Amygdala (tissue), 56 donors: ENCODE results near the gene NRXN3.

Experiments
- DNase-seq, 56 donors: peaks; one replicate each; lab custom pipeline; 2025; lab: John Stamatoyannopoulos, UW

The NRXN3 gene

GRCh38 chr14:78849952-78850351 is 679.8 kb downstream of the NRXN3 start:
- no peak for DNase-seq

DNA sequence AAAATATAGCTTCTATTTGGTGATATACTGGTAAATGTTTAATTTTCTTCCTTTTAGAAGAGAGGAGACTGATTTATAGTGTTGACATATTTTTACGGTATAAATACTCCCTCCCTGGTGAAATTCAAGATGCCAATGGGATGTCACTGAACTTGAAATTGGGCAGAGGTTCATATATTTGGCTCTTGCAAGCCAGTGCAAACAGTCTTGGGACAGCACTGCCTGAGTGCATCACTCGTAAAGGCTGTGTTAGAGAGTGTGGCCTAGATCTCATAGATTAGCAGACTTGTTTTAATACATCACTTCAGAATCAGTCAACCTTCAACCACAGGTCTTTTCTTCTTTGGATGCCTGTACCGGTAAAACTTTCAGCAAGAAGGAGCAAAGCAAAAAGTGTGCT is 681.0 kb downstream of the NRXN3 start:
- DNase-seq: no peak

DNA sequence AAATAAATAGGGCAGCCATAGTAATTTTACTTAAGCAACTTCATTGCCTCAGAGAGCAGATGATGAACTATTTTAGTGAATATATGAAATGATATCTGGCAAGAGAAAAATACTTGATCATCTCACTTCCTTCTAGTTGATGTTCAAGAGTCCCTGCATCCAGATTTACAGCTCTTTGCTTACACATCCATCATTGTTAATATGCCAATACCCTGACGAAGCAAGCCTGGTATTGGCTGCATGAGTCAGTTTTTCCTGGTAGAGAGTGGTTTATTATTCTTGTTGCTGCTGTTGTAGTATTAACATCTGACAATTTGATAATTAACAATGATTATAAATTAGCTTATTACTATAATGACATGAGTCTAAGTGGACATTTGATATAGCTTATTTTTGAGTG is 681.9 kb downstream of the NRXN3 start:
- DNase-seq: no peak

DNA sequence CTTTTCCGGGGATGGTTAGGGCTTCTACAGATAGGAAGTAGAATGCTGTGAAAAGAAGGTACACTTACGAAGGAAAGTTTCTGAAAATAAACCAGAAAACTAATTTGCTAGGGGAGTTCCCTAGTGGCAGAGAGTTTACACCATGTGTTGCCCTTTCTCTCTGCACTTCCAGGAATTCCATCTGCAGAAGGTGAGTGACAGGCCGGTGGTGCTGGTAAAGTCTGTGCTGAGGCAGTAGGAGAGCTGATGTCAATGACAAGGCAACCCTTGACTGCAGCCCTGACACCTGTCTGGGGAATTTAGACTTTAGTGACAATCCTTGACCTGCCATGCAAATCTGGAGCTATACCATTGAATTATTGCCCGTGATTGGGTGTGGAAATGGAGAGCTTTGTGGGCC is 687.8 kb downstream of the NRXN3 start:
- no peak for DNase-seq

- DNase-seq: peak in 1 of 56 donors; percentile 1
These were observed 693.0 kb downstream of the NRXN3 start for GRCh38 chr14:78863143-78863542.

DNA sequence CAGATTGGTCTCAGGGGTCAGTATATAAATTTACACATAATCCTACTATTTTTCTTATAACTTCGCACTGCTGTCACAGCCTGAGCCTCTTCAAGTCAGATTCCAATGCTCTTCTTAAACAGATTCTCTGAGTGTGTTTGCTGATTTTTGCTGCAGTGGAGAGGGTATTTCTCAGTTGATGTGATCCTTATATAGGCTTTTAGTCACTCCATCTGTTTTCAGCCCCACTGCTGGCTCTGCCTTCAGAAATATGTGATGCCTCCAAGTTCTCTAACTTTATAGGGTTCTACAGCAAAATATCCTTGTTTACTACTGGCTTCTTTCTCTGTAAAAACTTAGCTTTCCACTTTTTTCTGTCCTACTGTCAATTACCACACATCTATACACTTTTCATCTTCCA is 702.7 kb downstream of the NRXN3 start:
- DNase-seq: peak in 1 of 56 donors; percentile 8

GRCh38 chr14:78873581-78873980 is 703.4 kb downstream of the NRXN3 start:
- no peak for DNase-seq

DNA sequence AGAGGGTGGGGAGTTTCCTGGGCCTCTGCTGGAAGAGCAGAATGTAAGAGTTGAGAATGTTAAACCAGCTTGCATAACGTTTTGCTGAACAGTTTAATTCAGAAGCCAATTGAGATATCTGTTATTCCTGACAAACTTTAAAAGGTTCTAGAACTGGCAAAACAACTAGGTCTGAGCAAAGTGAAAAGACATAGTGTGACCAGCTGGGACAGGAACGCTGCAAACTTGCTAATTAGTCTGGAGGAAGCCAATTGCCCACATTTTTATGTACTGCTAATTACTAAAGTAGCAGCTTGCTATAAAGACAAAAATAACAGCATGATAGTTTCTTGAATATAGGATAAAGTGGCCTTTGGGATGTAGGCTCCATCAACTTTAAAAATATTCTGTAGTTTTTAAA is 704.9 kb downstream of the NRXN3 start:
- peak in 2 of 56 donors; percentile 5 to 11 for DNase-seq

DNA sequence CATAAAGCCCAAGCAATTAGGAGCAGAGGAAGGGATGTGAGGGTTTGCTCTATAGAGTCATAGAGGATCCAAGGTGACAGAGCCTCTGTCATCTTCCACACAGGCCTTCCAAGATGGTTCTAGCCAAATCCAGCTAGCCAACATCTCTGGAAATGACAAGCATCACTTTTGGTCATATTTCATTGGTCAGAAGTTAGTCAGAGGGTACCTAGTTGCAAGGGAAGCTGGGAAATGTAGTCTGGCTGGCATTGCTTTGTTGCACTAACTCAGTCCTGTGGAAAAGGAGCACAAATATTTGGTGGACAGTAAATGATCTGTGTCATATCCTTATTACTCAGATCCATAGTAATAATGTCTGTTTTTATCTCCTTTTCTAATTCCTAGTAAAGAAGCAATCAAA is 715.7 kb downstream of the NRXN3 start:
- DNase-seq: no peak

DNA sequence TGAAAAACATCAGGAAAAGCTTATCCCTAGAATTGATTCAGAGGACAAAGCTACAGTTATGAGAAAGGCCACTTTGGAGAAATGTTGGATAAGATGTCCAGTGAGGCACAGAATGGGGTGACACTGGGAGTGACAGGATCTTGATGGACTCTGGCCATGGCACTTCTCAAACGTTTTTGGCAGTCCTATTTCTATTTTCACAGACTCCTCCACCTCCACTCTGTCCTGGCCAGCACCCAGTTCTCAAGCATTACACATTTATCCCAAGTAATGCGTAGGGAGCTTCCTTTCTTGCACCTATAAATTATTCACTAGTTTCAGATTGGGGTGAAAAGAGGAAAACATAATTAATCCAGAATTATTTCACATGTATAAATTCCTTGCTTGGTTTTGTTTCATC is 727.3 kb downstream of the NRXN3 start:
- no peak for DNase-seq

- DNase-seq: peak in 43 of 56 donors; percentile 1 to 82 (median 31)
These were observed 731.9 kb downstream of the NRXN3 start for GRCh38 chr14:78902010-78902623.

DNA sequence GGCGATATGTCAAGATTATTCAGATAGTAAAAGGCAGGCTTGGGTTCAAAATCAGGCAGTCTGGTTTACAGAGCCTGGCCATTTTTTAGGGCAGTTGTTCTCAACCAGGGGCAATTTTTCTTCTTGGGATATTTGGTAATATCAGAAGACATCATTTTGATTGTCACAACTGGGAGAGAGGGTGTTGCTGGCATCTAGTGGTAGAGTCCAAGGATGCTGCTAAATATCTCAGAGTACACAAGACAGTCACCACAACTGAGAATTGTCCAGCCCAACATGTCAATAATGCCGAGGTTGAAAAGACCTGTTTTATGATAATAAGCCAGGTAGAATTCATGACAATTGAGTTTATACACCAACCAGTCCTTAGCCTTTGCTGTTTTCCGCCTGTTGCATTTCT is 733.9 kb downstream of the NRXN3 start:
- DNase-seq: peak in 1 of 56 donors; percentile 5

DNA sequence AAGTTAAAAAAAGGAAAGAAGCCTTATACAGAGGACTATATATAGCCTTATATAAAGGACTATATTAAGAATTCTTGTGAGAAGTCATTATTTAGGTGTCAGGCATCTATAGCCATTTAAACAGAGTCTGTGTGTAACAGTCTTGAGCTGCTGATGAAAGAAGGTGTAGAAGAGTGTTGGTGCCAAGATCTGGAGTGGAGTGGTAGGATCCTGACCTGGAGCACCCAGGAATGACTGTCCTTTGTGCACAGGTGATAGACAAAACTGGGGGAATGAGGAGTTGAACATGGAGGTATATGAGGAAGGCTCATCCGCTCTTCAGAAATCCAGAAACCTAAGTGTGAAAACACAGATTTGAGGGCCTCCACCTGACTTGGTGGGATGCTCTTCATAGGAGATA is 747.3 kb downstream of the NRXN3 start:
- no peak for DNase-seq

- DNase-seq: no peak
These were observed 751.7 kb downstream of the NRXN3 start for GRCh38 chr14:78921856-78922255.

- DNase-seq: no peak
These were observed 757.1 kb downstream of the NRXN3 start for GRCh38 chr14:78927261-78927660.

DNA sequence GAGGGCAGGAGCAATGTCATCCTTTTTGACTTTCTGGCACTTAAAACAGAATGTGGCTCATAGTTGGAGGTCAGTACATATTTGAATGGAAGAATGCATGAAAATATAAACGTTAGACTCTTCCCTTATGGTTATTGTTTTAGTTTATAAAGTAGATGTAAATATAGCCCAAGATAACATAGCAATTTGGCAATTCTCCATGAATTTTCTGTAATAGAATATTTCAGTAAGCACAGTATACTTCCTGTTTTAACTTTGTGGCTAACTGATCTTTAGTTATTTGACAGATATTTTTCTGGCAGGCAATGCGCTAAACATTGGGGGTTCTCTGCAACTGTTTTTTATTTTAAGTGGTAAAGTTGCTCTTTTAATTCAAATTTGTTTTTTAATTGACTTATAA is 763.0 kb downstream of the NRXN3 start:
- no peak for DNase-seq

- DNase-seq: no peak
These were observed 763.9 kb downstream of the NRXN3 start for GRCh38 chr14:78933948-78934524.

DNA sequence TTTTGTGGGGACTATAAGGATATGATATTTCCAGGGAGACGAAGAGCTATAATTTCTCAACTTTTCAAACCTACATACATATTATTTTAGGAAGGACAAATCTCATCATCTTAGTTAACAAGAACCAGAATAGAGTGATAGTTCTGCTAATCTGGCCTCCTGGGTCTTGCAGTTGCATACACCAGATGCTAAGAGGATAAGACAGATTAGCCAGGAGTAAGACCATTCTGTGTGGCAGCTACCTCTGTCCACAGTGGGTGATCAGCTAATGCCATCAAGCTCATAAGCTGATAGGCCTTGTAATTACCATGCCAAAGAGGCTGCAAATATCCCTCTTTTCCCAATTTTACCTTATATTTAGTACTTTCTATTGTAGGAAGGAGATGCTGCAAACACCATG is 776.8 kb downstream of the NRXN3 start:
- DNase-seq: no peak

GRCh38 chr14:78947681-78948080 is 777.5 kb downstream of the NRXN3 start:
- no peak for DNase-seq

DNA sequence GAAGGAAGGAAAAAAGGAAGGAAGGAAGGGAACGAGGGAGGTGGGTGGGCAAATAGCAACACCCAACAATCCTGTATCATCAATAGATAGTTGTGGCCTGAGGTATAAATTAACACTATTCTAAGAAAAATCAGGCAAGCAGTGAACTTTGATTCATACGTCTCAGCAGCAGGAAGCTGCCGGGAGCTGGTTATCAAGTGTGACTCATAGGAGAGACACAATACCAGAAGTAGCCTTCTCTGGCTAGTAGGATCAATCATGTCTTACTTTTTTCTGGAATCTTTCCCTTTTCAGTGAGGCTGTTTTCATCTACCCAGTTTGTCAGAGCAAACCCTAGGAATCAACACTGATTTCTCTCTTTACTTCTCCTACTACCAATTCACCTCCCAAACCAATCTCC is 780.5 kb downstream of the NRXN3 start:
- DNase-seq: no peak

DNA sequence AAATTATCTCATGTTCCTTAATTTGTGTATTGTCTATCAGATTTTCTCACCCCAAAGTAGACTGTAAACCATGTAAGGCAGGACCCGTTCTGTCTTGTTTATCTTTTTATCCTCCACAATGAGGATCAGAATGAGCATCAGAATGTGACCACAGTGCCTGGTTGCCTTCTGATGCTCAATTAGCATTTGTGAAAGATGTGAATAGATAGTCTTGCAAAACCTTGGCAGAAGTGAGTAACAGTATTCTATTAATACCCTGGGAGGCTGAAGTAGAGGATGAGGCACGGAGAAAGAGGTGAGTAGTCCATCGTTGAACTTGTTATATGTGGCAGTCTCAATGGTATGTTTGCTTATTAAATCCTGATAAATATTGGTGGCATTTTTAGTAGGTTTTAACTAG is 781.4 kb downstream of the NRXN3 start:
- DNase-seq: no peak

DNA sequence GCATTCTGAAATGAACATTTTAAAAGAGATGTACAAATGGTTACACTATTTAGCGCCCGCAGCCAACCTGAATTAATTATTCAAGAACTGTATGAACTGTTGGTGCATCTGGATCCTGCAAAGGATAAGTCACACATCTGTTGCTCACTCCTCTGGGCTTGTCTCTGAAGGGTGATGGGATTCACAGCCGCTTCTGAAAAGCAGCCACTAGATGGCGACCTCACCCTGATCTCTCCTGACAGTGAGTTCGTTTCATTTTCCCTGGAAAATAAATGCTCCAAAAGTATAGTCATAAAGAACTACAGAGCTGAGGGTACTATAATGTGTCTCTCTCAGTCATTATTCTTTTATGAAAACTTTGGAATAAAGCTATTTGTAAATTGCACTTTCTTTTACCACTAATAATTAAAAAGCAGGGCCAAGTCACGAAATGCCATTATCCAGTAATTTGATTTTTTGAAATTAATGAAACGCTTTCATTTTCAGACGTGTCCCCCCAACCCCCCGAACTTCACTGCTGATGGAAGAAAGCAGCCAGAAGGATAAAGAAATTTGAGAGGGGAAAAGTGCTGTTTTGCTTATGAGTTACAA is 789.6 kb downstream of the NRXN3 start:
- DNase-seq: peak in 51 of 56 donors; percentile 1 to 87 (median 47)
